GM12878 (cell line): ENCODE measurements around the gene UQCR11. TPM values are rescaled to one million over a fixed set of nuclear protein-coding genes. Genes with fewer than 3 reads are reported as not detected.

Source experiments
- ATAC-seq: fragments of 200-7000 bp; cut with Tn5 transposase; 3 replicates; pipeline ENCODE4 v1.9.1; 2020; ENCODE audit warnings: mild to moderate bottlenecking, moderate library complexity
- BruUV-seq: library from RNA; stranded (reverse); fragments of 400-500 nt; replicated peaks from 2 replicates; lab custom pipeline; 2021; lab: Mats Ljungman, UMichigan
- CTCF ChIA-PET: fragments of 300-600 bp; sonication (Branson Sonifier 250); formaldehyde crosslinking; extraction: SDS; loops from one replicate; lab custom pipeline; 2021; ENCODE audit warnings: inconsistent platforms; lab: Yijun Ruan, JAX
- POLR2A ChIA-PET: fragments of 350-600 bp; formaldehyde crosslinking; extraction: SDS; loops from one replicate; lab custom pipeline; 2021; ENCODE audit warnings: inconsistent platforms; lab: Charles Lee
- RAD21 ChIA-PET: fragments of 300-600 bp; sonication (Branson Sonifier 250); formaldehyde crosslinking; loops from one replicate; lab custom pipeline; 2023; ENCODE audit warnings: antibody characterized with exemption; ENCODE audit not compliant: unreplicated experiment; lab: Charles Lee
- SMC1A ChIA-PET: fragments of 300-600 bp; sonication (Branson Sonifier 250); formaldehyde crosslinking; loops from one replicate; lab custom pipeline; 2023; ENCODE audit not compliant: unreplicated experiment, uncharacterized antibody; lab: Charles Lee
- DNase-seq: peaks from one replicate; pipeline ENCODE4 v3.0.0-alpha.2; 2011; ENCODE audit warnings: low read depth, low spot score
- FAIRE-seq: peaks from 3 replicates; lab custom pipeline; 2011; peaks lifted over from hg19 to GRCh38; lab: Jason Lieb, UNC
- H2AFZ ChIP-seq: 2 replicates; pipeline ENCODE4 v1.6.0; 2011; ENCODE audit warnings: low read depth, low read length, control low read depth; ENCODE audit not compliant: control insufficient read depth
- H3K27ac ChIP-seq: 2 replicates; pipeline ENCODE4 v1.5.1; 2011; ENCODE audit warnings: control low read depth; ENCODE audit not compliant: control insufficient read depth, insufficient read depth
- H3K27me3 ChIP-seq, 2 experiments: replicated peaks in 1 of 2; 2 replicates each; pipeline versions ENCODE4 v1.6.0 to v1.6.1; 2011; ENCODE audit warnings: low read length in 1 of 2; ENCODE audit not compliant: control insufficient read depth in 2 of 2, insufficient read depth in 2 of 2
- H3K36me3 ChIP-seq, 2 experiments: 2 replicates each; pipeline ENCODE4 v1.5.1; 2011; ENCODE audit warnings: low read length in 1 of 2; ENCODE audit not compliant: control insufficient read depth in 2 of 2, insufficient read depth in 2 of 2
- H3K4me1 ChIP-seq: 2 replicates; pipeline ENCODE4 v1.6.1; 2011; ENCODE audit warnings: mild to moderate bottlenecking, low read length, moderate library complexity, mixed read lengths; ENCODE audit not compliant: control insufficient read depth, insufficient read depth
- H3K4me2 ChIP-seq: 2 replicates; pipeline ENCODE4 v1.6.0; 2011; ENCODE audit warnings: control low read depth; ENCODE audit not compliant: control insufficient read depth, insufficient read depth
- H3K4me3 ChIP-seq: fragments of 200-600 bp; sonication (generic); 2 replicates; pipeline ENCODE4 v1.5.1; 2016
- H3K79me2 ChIP-seq: 2 replicates; pipeline ENCODE4 v1.6.0; 2011; ENCODE audit warnings: low read length; ENCODE audit not compliant: control insufficient read depth, insufficient read depth
- H3K9ac ChIP-seq: 2 replicates; pipeline ENCODE4 v1.8.0; 2011; ENCODE audit warnings: low read length, control low read depth, mixed read lengths; ENCODE audit not compliant: control insufficient read depth, insufficient read depth
- H3K9me3 ChIP-seq: replicated peaks from 3 replicates; pipeline ENCODE4 v1.5.1; 2011; ENCODE audit warnings: mild to moderate bottlenecking, low read length; ENCODE audit not compliant: control insufficient read depth, insufficient read depth
- H4K20me1 ChIP-seq: 2 replicates; pipeline ENCODE4 v1.6.0; 2011; ENCODE audit not compliant: control insufficient read depth, insufficient read depth
- BHLHE40 ChIP-seq, 2 experiments: fragments of 450-650 bp in 1 of 2; IDR thresholded peaks; 2 replicates each; pipeline ENCODE4 v1.6.1; 2011 to 2017; ENCODE audit warnings: low read depth in 2 of 2, borderline replicate concordance in 1 of 2, improper control_type of control experiment in 1 of 2, low read length in 1 of 2, mild to moderate bottlenecking in 1 of 2
- CHD1 ChIP-seq: IDR thresholded peaks from 2 replicates; pipeline ENCODE4 v1.6.1; 2012; ENCODE audit warnings: low read depth, low read length, improper control_type of control experiment
- CREB1 ChIP-seq: IDR thresholded peaks from 2 replicates; pipeline ENCODE4 v1.6.1; 2012; ENCODE audit warnings: low read depth, mild to moderate bottlenecking, inconsistent platforms
- DPF2 ChIP-seq: fragments of 450-650 bp; IDR thresholded peaks from 2 replicates; pipeline ENCODE4 v1.6.1; 2017; ENCODE audit warnings: mild to moderate bottlenecking
- EGR1 ChIP-seq, 2 experiments: IDR thresholded peaks; 1 replicate in 1 of 2; 2 replicates in 1 of 2; pipeline ENCODE4 v1.6.1; 2011 to 2012; ENCODE audit warnings: low read depth in 2 of 2, low read length in 2 of 2, borderline replicate concordance in 1 of 2, mild to moderate bottlenecking in 1 of 2, moderate library complexity in 1 of 2
- GATAD2B ChIP-seq: fragments of 450-650 bp; conservative IDR thresholded peaks from 2 replicates; pipeline ENCODE4 v1.6.1; 2017; ENCODE audit warnings: low read depth, mild to moderate bottlenecking, moderate library complexity
- IKZF1 ChIP-seq: fragments of 450-650 bp; conservative IDR thresholded peaks from 2 replicates; pipeline ENCODE4 v1.6.1; 2017; ENCODE audit warnings: antibody characterized with exemption, mild to moderate bottlenecking
- LARP7 ChIP-seq: fragments of 450-650 bp; IDR thresholded peaks from 2 replicates; pipeline ENCODE4 v1.6.1; 2017; ENCODE audit warnings: mild to moderate bottlenecking
- MAX ChIP-seq: IDR thresholded peaks from 2 replicates; pipeline ENCODE4 v1.6.1; 2012; ENCODE audit warnings: low read depth, low read length, improper control_type of control experiment
- NRF1 ChIP-seq: conservative IDR thresholded peaks from 2 replicates; pipeline ENCODE4 v1.6.1; 2011; ENCODE audit warnings: mild to moderate bottlenecking, low read depth, low read length, improper control_type of control experiment
- POLR2A ChIP-seq: IDR thresholded peaks from 2 replicates; pipeline ENCODE4 v1.6.1; 2011; ENCODE audit warnings: low read depth, mild to moderate bottlenecking, low read length
- RB1 ChIP-seq: fragments of 450-650 bp; formaldehyde crosslinking; IDR thresholded peaks from 2 replicates; pipeline ENCODE4 v1.6.1; 2017; ENCODE audit warnings: mild to moderate bottlenecking, borderline replicate concordance
- RBBP5 ChIP-seq: fragments of 200-600 bp; sonication (generic); conservative IDR thresholded peaks from 2 replicates; pipeline ENCODE4 v1.6.1; 2016
- RUNX3 ChIP-seq: IDR thresholded peaks from 2 replicates; pipeline ENCODE4 v1.6.1; 2012; ENCODE audit warnings: low read length, inconsistent platforms
- TCF12 ChIP-seq: IDR thresholded peaks from 2 replicates; pipeline ENCODE4 v1.6.1; 2011; ENCODE audit warnings: low read depth, mild to moderate bottlenecking, low read length
- TCF3 ChIP-seq: IDR thresholded peaks from 2 replicates; pipeline ENCODE4 v1.6.1; 2012; ENCODE audit warnings: low read depth, mild to moderate bottlenecking, low read length, borderline replicate concordance; ENCODE audit not compliant: insufficient read depth
- TCF7 ChIP-seq: IDR thresholded peaks from 2 replicates; pipeline ENCODE4 v1.6.1; 2014; ENCODE audit warnings: antibody characterized with exemption, borderline replicate concordance
- USF1 ChIP-seq: IDR thresholded peaks from 2 replicates; pipeline ENCODE4 v1.6.1; 2011; ENCODE audit warnings: borderline replicate concordance, low read depth, mild to moderate bottlenecking, moderate library complexity, mixed read lengths, low read length; ENCODE audit not compliant: insufficient read depth; ENCODE audit errors: extremely low read length
- USF2 ChIP-seq: IDR thresholded peaks from 2 replicates; pipeline ENCODE4 v1.6.1; 2011; ENCODE audit warnings: low read depth, low read length, improper control_type of control experiment, borderline replicate concordance
- ZBTB33 ChIP-seq: fragments of 450-650 bp; IDR thresholded peaks from 2 replicates; pipeline ENCODE4 v1.6.1; 2017; ENCODE audit warnings: mild to moderate bottlenecking
- WGBS: methylation state at CpG from one replicate; pipeline ENCODE4 v1.1.6; 2016; ENCODE audit warnings: low lambda C conversion rate; ENCODE audit not compliant: insufficient replicate concordance, insufficient coverage; ENCODE audit errors: missing lambda C conversion rate; 5-methylcytosine and 5-hydroxymethylcytosine counted together
- in situ Hi-C: fragments of 300-500 bp; cut with MboI; formaldehyde crosslinking; loops from 9 replicates; pipeline ENCODE4 v1.14.3; 2018; ENCODE audit warnings: mixed read lengths
- intact Hi-C: fragments of 100-400 bp; cut with micrococcal nuclease; formaldehyde crosslinking; loops from one replicate; pipeline ENCODE4 v1.14.2; 2022; ENCODE audit not compliant: unreplicated experiment
- polyA plus RNA-seq, 11 experiments: library from polyadenylated mRNA; depleted of rRNA in 4 of 11; unstranded in 6 of 11; stranded (reverse) in 5 of 11; fragments of >200 nt; fragmentation: Nextera tagmentation in 4 of 11; fragmentation: Illumina TruSeq in 1 of 11; extraction: Ambion mirVana in 4 of 11; extraction: Trizol in 1 of 11; gene quantifications; 1 replicate in 1 of 11; 2 replicates in 10 of 11; pipeline versions ENCODE4 v1.2.1 to v1.2.3, GENCODE V29; 2011 to 2016; ENCODE audit warnings: inconsistent platforms in 2 of 11, missing spikeins in 2 of 11, low read depth in 1 of 11
- total RNA-seq, 4 experiments: library from RNA; depleted of rRNA in 3 of 4; stranded (reverse); fragments of >200 nt in 3 of 4; fragmentation: Illumina TruSeq in 1 of 4; extraction: Trizol in 1 of 4; gene quantifications; 2 replicates each; pipeline versions ENCODE4 v1.2.1 to v1.2.3, GENCODE V29; 2013 to 2021

The UQCR11 gene
- total and polyA plus RNA-seq, 10 of the 15 experiments (the other 5 are each of a cell fraction or from before 2014, with no cell fraction given), result 28.6 to 586 (median 193) TPM

- DNase-seq (no peak), ATAC-seq (peak; percentile 95), FAIRE-seq (no peak)
- POLR2A ChIA-PET, result interaction anchor here (0.6 kb wide), 2 partner anchors 94 to 98 kb away, joined by 3 to 5 read pairs; no protein-coding TSS in a partner anchor
- CTCF ChIA-PET, result no interaction called here
- Histone ChIP-seq H2AFZ (0 out of 2 replicates have a peak within 1 kb of the TSS, but pooled peaks have one; percentile 13), H3K4me3 (peak within 1 kb of the TSS; percentile 57; the same call in 1 of the 2 replicates), H3K27me3 (no peaks in the 10 kb centered on the region), H4K20me1 (no peaks in the 10 kb centered on the region), H3K9ac (no peak within 1 kb of the TSS), H3K4me1 (no peaks in the 10 kb centered on the region), H3K4me2 (peak within 1 kb of the TSS; percentile 25; the same call in 1 of the 2 replicates), H3K27ac (no peak within 1 kb of the TSS), H3K9me3 (no peaks in the 10 kb centered on the region), H3K36me3 (no peaks in the 10 kb centered on the region), H3K79me2 (no peaks in the 10 kb centered on the region)
- no TSS peak for BruUV-seq
- in situ Hi-C loops, result no loop called here
- intact Hi-C loops, result no loop called here
- RAD21 ChIA-PET, result interaction anchor here (1.1 kb wide), 1 partner anchor 22 kb away, joined by 3 read pairs; no protein-coding TSS in a partner anchor
- SMC1A ChIA-PET, result no interaction called here
- 34% methylated on average over 15 of the region's 63 CpGs for WGBS
- TF ChIP-seq TCF3 (peak; percentile 56; the same call in 1 of the 2 replicates), TCF7 (no peak), RB1 (peak; percentile 60; the same call in 1 of the 2 replicates), EGR1 (IDR thresholded peaks at IDR 0.05; ENCODE audit: borderline replicate concordance in 1 of 2, low read depth in 2 of 2, low read length in 2 of 2) (peak in 1 of 2 experiments; percentile 17; a peak in 1 of 3 replicates), TCF12 (peak; percentile 72; the same call in 1 of the 2 replicates), CHD1 (no peak), MAX (peak; percentile 90), CREB1 (0 out of 2 replicates have a peak, but pooled peaks have one; percentile 33), ZBTB33 (no peak), NRF1 (0 out of 2 replicates have a peak, but pooled peaks have one; percentile 30), POLR2A (peak; percentile 32), RUNX3 (no peak), USF1 (peak; percentile 80), IKZF1 (peak; percentile 30; the same call in 1 of the 2 replicates), LARP7 (peak; percentile 51; the same call in 1 of the 2 replicates), DPF2 (0 out of 2 replicates have a peak, but pooled peaks have one; percentile 21), USF2 (peak; percentile 30), BHLHE40 (IDR thresholded peaks at IDR 0.05; ENCODE audit: borderline replicate concordance in 1 of 2, low read depth in 2 of 2, low read length in 1 of 2) (peak; percentile 98 to 100), GATAD2B (peak; percentile 36; the same call in 1 of the 2 replicates), RBBP5 (no peak)
Measured at GRCh38 chr19:1568320-1569019, 36.8 kb downstream of the UQCR11 start, which contains the start of gene MEX3D. TSS of gene MEX3D (minus strand) at chr19:1568325. CDS start at chr19:1568058, 267 bp downstream.
